Measurements from ENCODE around the gene MED27.

Gene MED27

GRCh38 chr9:131840220-131840619 is 239.4 kb downstream of the MED27 start:
- no peak overlapping the region for H2AFZ ChIP-seq (ENCODE audit: low read depth, low read length)
- H3K9me3 ChIP-seq (ENCODE audit: insufficient read depth, low read length, severe bottlenecking): no peaks in the 10 kb centered on the region
- H3K79me2 ChIP-seq (ENCODE audit: insufficient read depth, low read length): no peaks in the 10 kb centered on the region
- no peak overlapping the region for H3K27ac ChIP-seq (ENCODE audit: low read length)
- no peak for TF ChIP-seq CTCF (IDR thresholded peaks at IDR 0.05; ENCODE audit: borderline replicate concordance, extremely low read depth, low read length, poor library complexity, severe bottlenecking)
- TF ChIP-seq EZH2 (IDR thresholded peaks at IDR 0.05; ENCODE audit: borderline replicate concordance, low read depth, low read length, severe bottlenecking): no peak
- H3K4me2 ChIP-seq (ENCODE audit: insufficient read depth, low read length): no peak overlapping the region
- no peaks in the 10 kb centered on the region for H3K36me3 ChIP-seq (ENCODE audit: insufficient read depth, low read length)
- H3K4me3 ChIP-seq (ENCODE audit: low read depth in 1 of 2, low read length in 2 of 2): no peak overlapping the region
- DNase-seq (no peak), ATAC-seq (ENCODE audit: insufficient read depth, low read depth) (no peak)
- H3K4me1 ChIP-seq (ENCODE audit: insufficient read depth, low read length): no peaks in the 10 kb centered on the region
- H3K27me3 ChIP-seq (ENCODE audit: insufficient read depth, low read length, poor library complexity): no peaks in the 10 kb centered on the region
- H3K9ac ChIP-seq (ENCODE audit: low read depth, low read length): no peak overlapping the region
- H4K20me1 ChIP-seq (ENCODE audit: insufficient read depth, low read length): no peaks in the 10 kb centered on the region

GRCh38 chr9:131839281-131840084 is 240.2 kb downstream of the MED27 start:
- no peak for DNase-seq
- Histone ChIP-seq H3K36me3 (ENCODE audit: insufficient read depth, low read length) (no peaks in the 10 kb centered on the region), H3K9me3 (ENCODE audit: insufficient read depth, low read length, severe bottlenecking) (no peaks in the 10 kb centered on the region), H3K27me3 (ENCODE audit: insufficient read depth, low read length, poor library complexity) (no peaks in the 10 kb centered on the region), H3K4me1 (ENCODE audit: insufficient read depth, low read length) (no peaks in the 10 kb centered on the region), H4K20me1 (ENCODE audit: insufficient read depth, low read length) (no peaks in the 10 kb centered on the region), H3K4me3 (ENCODE audit: low read depth in 1 of 2, low read length in 2 of 2) (no peak overlapping the region), H2AFZ (ENCODE audit: low read depth, low read length) (no peak overlapping the region), H3K4me2 (ENCODE audit: insufficient read depth, low read length) (no peak overlapping the region), H3K9ac (ENCODE audit: low read depth, low read length) (no peak overlapping the region), H3K27ac (ENCODE audit: low read length) (no peak overlapping the region), H3K79me2 (ENCODE audit: insufficient read depth, low read length) (no peaks in the 10 kb centered on the region)
- no peak for ATAC-seq (ENCODE audit: insufficient read depth, low read depth)
- no peak for TF ChIP-seq CTCF (IDR thresholded peaks at IDR 0.05; ENCODE audit: borderline replicate concordance, extremely low read depth, low read length, poor library complexity, severe bottlenecking)
- TF ChIP-seq EZH2 (IDR thresholded peaks at IDR 0.05; ENCODE audit: borderline replicate concordance, low read depth, low read length, severe bottlenecking): no peak

GRCh38 chr9:131838530-131839280 is 241.0 kb downstream of the MED27 start:
- ATAC-seq (ENCODE audit: insufficient read depth, low read depth): no peak
- no peaks in the 10 kb centered on the region for H3K36me3 ChIP-seq (ENCODE audit: insufficient read depth, low read length)
- H4K20me1 ChIP-seq (ENCODE audit: insufficient read depth, low read length): no peaks in the 10 kb centered on the region
- no peaks in the 10 kb centered on the region for H3K79me2 ChIP-seq (ENCODE audit: insufficient read depth, low read length)
- no peak overlapping the region for H2AFZ ChIP-seq (ENCODE audit: low read depth, low read length)
- no peak overlapping the region for H3K27ac ChIP-seq (ENCODE audit: low read length)
- H3K27me3 ChIP-seq (ENCODE audit: insufficient read depth, low read length, poor library complexity): no peaks in the 10 kb centered on the region
- TF ChIP-seq EZH2 (IDR thresholded peaks at IDR 0.05; ENCODE audit: borderline replicate concordance, low read depth, low read length, severe bottlenecking): no peak
- no peak for TF ChIP-seq CTCF (IDR thresholded peaks at IDR 0.05; ENCODE audit: borderline replicate concordance, extremely low read depth, low read length, poor library complexity, severe bottlenecking)
- no peaks in the 10 kb centered on the region for H3K4me1 ChIP-seq (ENCODE audit: insufficient read depth, low read length)
- no peak for DNase-seq
- H3K9me3 ChIP-seq (ENCODE audit: insufficient read depth, low read length, severe bottlenecking): peaks cover 3% of the 10 kb centered on the region
- no peak overlapping the region for H3K4me2 ChIP-seq (ENCODE audit: insufficient read depth, low read length)
- no peak overlapping the region for H3K9ac ChIP-seq (ENCODE audit: low read depth, low read length)
- H3K4me3 ChIP-seq (ENCODE audit: low read depth in 1 of 2, low read length in 2 of 2): no peak overlapping the region

Data from DND-41 (cell line).